Astrocyte (in vitro differentiated cells and primary cell): ENCODE measurements around the gene AGO4.

Source experiments
- CTCF ChIP-seq: IDR thresholded peaks from 2 replicates; pipeline ENCODE4 v1.5.1; 2011; ENCODE audit warnings: low read depth, mild to moderate bottlenecking, inconsistent platforms, low read length, moderate library complexity; ENCODE audit not compliant: insufficient read depth
- EZH2 ChIP-seq: IDR thresholded peaks from 2 replicates; pipeline ENCODE4 v1.6.1; 2012; ENCODE audit warnings: mild to moderate bottlenecking, low read length, inconsistent platforms; ENCODE audit not compliant: insufficient read depth

- no peak for TF ChIP-seq CTCF
- TF ChIP-seq EZH2 = no peak
Measured at GRCh38 chr1:35809114-35810095, 1.6 kb downstream of the AGO4 start.
